Measurements from ENCODE around the gene PRKRA. TPM values are rescaled to one million over a fixed set of nuclear protein-coding genes. Genes with fewer than 3 reads are reported as not detected.

Gene PRKRA
- total and polyA plus RNA-seq, 2 of the 8 experiments (the other 6 are each of a cell fraction or from before 2014, with no cell fraction given), result 25.4 to 60.4 TPM

DNA sequence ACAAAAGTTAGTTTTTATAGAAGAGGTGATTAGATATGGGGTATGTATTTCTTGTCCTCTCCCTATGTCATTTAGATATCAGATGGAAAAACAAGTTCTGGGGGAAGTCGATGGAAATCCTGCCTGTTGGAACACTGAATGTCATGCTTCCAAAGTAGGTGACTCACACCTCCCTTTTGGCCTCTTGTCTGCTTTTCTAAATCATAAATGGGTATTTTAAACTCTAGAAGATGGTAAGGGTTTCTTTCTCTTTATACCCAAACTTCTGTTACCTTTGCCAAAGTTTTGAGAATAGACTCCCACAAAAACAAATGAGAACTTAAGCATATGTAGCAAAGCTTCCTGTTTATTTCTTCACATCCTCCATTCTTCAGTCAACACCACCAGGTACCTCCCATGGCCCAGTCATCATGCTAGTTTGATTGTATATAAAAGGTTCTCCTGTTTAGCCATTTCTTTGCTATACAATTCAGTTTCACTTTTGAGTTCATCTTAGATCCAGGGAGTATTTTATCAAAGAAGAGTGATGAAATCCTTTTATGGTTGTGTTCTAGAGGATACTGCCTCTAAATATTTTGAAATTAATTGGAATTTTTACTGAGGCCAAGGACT lies 63.9 kb downstream of the PRKRA start:
- H4K8ac ChIP-seq (ENCODE audit: extremely low read depth, insufficient read depth, low read length), result no peak overlapping the region
- H3K9ac ChIP-seq (replicated peaks in 1 of 4; ENCODE audit: extremely low read depth in 1 of 4, low read depth in 3 of 4, low read length in 3 of 4), result no peak overlapping the region
- no peak overlapping the region for H3K23ac ChIP-seq (ENCODE audit: insufficient read length)
- no peak overlapping the region for H2BK12ac ChIP-seq (ENCODE audit: low read depth, low read length)
- H2BK20ac ChIP-seq (ENCODE audit: low read length), result no peak overlapping the region
- no peak overlapping the region for H2BK5ac ChIP-seq (ENCODE audit: low read depth, low read length)
- H4K20me1 ChIP-seq (replicated peaks in 1 of 2; ENCODE audit: control insufficient read depth in 1 of 2, insufficient read depth in 2 of 2, low read length in 2 of 2), result no peaks in the 10 kb centered on the region
- CTCF ChIA-PET (ENCODE audit: partially characterized antibody), result no interaction called here
- H3K27ac ChIP-seq (ENCODE audit: low read depth, low read length), result no peak overlapping the region
- no peak for TF ChIP-seq RAD21 (IDR thresholded peaks at IDR 0.05 in 1 of 2, conservative IDR thresholded peaks at IDR 0.05 in 1 of 2; ENCODE audit: low read depth in 2 of 2, low read length in 2 of 2)
- no peak for TF ChIP-seq EZH2 (IDR thresholded peaks at IDR 0.05; ENCODE audit: low read depth, low read length, severe bottlenecking)
- H3K4me2 ChIP-seq (ENCODE audit: insufficient read depth in 1 of 2, low read depth in 2 of 2, low read length in 2 of 2), result no peak overlapping the region
- H2BK120ac ChIP-seq (replicated peaks; ENCODE audit: low read depth, low read length), result no peak overlapping the region
- H2AFZ ChIP-seq (ENCODE audit: low read length), result no peak overlapping the region
- H3K4ac ChIP-seq (replicated peaks; ENCODE audit: insufficient read length, low read depth, low read length), result no peak overlapping the region
- no peak overlapping the region for H3K18ac ChIP-seq (ENCODE audit: extremely low read depth, low read length)
- no peak overlapping the region for H2AK5ac ChIP-seq (ENCODE audit: low read depth, low read length)
- H3K9me3 ChIP-seq (ENCODE audit: insufficient read depth in 2 of 2, low read depth in 1 of 2, low read length in 1 of 2), result no peaks in the 10 kb centered on the region
- no peak overlapping the region for H3K56ac ChIP-seq (replicated peaks; ENCODE audit: insufficient read length, low read depth, low read length)
- POLR2A ChIA-PET (ENCODE audit: partially characterized antibody), result no interaction called here
- H3K14ac ChIP-seq (ENCODE audit: insufficient read length), result no peak overlapping the region
- no peak for FAIRE-seq
- WGBS, 2 experiments (ENCODE audit: extremely low coverage in 1 of 2, insufficient coverage in 1 of 2, insufficient read length in 1 of 2, insufficient replicate concordance in 2 of 2, low coverage in 1 of 2, low lambda C conversion rate in 2 of 2, missing lambda C conversion rate in 1 of 2), result 86% methylated on average over 1 of the region's 1 CpG; no CpG with 5 or more reads in 1 of the 2 experiments
- no peaks in the 10 kb centered on the region for H3K23me2 ChIP-seq (ENCODE audit: low read depth, low read length)
- no peak overlapping the region for H4K5ac ChIP-seq (ENCODE audit: insufficient read length, low read depth, low read length)
- DNase-seq (ENCODE audit: low read depth in 1 of 2, low spot score in 2 of 2), result no peak
- no peaks in the 10 kb centered on the region for H3K36me3 ChIP-seq (ENCODE audit: control insufficient read depth in 2 of 4, insufficient read depth in 4 of 4, low read length in 3 of 4)
- no peaks in the 10 kb centered on the region for H3K79me1 ChIP-seq (ENCODE audit: low read depth, low read length)
- no peak overlapping the region for H4K91ac ChIP-seq (replicated peaks; ENCODE audit: insufficient read length, low read length)
- no peaks in the 10 kb centered on the region for H3K79me2 ChIP-seq (ENCODE audit: control insufficient read depth in 1 of 2, insufficient read depth in 2 of 2, low read length in 2 of 2)
- 0 out of 7 replicates have a peak, but pooled peaks cover 0 to 3% (median 0%) of the 10 kb centered on the region in 4 experiments for H3K4me1 ChIP-seq (replicated peaks in 1 of 4; ENCODE audit: control insufficient read depth in 3 of 4, insufficient read depth in 4 of 4, low read length in 3 of 4)
- H3K27me3 ChIP-seq (replicated peaks in 1 of 4; ENCODE audit: control insufficient read depth in 3 of 4, extremely low read depth in 1 of 4, insufficient read depth in 3 of 4, low read length in 3 of 4), result no peaks in the 10 kb centered on the region
- H2BK15ac ChIP-seq (ENCODE audit: low read length), result no peak overlapping the region
- no peak overlapping the region for H3K4me3 ChIP-seq (ENCODE audit: extremely low read depth in 1 of 4, insufficient read depth in 2 of 4, low read depth in 3 of 4, low read length in 4 of 4)

All from H1 (cell line).